ENCODE measurements around the gene POLE2. TPM values are rescaled to one million over a fixed set of nuclear protein-coding genes. Genes with fewer than 3 reads are reported as not detected.
A peak's percentile ranks its signal among the peaks of the same experiment; 100 is the strongest.

POLE2 gene
- total and polyA plus RNA-seq, 2 of the 13 experiments (the other 11 are each of a cell fraction or from before 2014, with no cell fraction given): 16.6 to 37.0 TPM

DNA sequence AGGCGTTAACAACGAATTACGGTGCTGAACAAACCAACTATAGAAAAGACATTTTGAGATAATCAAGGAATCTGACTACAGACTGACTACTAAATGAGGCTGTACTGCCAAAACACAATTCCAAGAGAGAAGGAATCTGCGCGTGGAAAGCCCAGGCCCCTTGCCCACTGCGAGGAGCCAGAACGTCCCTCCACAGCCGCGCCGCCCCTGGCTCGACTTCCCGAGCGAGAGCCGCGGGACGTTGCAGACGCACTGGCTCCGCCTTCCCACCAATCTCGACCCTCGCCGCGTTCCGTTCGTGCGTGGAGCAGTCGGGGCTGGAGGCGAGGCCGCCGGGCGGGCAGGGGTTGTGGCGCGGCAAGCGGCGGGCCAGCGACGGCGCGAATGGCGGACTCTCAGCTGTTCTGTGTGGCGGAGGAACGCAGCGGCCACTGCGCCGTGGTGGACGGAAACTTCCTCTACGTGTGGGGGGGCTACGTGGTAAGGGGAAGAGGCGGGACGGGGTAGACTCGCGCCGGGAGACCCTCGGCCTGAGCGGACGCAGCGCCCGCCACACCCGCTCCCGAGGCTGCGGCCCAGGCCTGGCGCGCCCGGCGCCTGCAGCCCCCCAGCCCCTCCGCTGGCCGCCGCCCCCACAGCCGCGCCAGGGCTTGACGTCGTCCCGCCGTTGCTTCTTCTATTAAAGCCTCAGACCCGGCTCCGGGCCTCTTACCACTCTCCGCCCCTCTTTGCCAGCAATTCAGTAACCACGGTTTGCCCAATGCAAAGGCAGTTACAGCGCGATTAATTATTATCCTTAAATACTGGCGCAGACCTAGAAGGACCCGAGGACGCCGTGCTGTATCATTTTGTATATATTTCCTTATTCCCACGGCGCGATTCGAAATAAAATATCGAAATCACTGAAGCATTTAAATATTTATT is 5.1 kb upstream of the POLE2 start, which contains the start of gene KLHDC1 (continued):
- TF ChIP-seq ZNF484 (CRISPR knock-in tag; IDR thresholded peaks at IDR 0.05; ENCODE audit: borderline replicate concordance, low read depth) (no peak), KDM2A (CRISPR knock-in tag; IDR thresholded peaks at IDR 0.05; ENCODE audit: borderline replicate concordance, low read depth) (peak; percentile 90; the same call in 1 of the 2 replicates), SALL1 (CRISPR knock-in tag; IDR thresholded peaks at IDR 0.05) (peak; percentile 96), ZNF646 (CRISPR knock-in tag; IDR thresholded peaks at IDR 0.05) (no peak), ZNF563 (CRISPR knock-in tag; IDR thresholded peaks at IDR 0.05) (peak; percentile 43; the same call in 1 of the 2 replicates), SATB2 (CRISPR knock-in tag; IDR thresholded peaks at IDR 0.05) (no peak), ZNF383 (CRISPR knock-in tag; IDR thresholded peaks at IDR 0.05; ENCODE audit: borderline replicate concordance) (no peak), KAT2B (IDR thresholded peaks at IDR 0.05; ENCODE audit: borderline replicate concordance, low read depth, low read length) (no peak), ZC3H4 (CRISPR knock-in tag; IDR thresholded peaks at IDR 0.05; ENCODE audit: borderline replicate concordance) (no peak), U2AF2 (IDR thresholded peaks at IDR 0.05; ENCODE audit: low read depth, low read length) (no peak), ZNF569 (CRISPR knock-in tag; IDR thresholded peaks at IDR 0.05; ENCODE audit: borderline replicate concordance) (no peak), ZSCAN30 (CRISPR knock-in tag; IDR thresholded peaks at IDR 0.05) (no peak), SP5 (CRISPR knock-in tag; IDR thresholded peaks at IDR 0.05; ENCODE audit: borderline replicate concordance, low read depth) (no peak), NFE2L1 (CRISPR knock-in tag; IDR thresholded peaks at IDR 0.05; ENCODE audit: borderline replicate concordance) (no peak), RFX1 (IDR thresholded peaks at IDR 0.05) (no peak), PATZ1 (CRISPR knock-in tag; IDR thresholded peaks at IDR 0.05) (peak; percentile 48; the same call in 1 of the 2 replicates), ZFP90 (CRISPR knock-in tag; IDR thresholded peaks at IDR 0.05; ENCODE audit: borderline replicate concordance) (peak; percentile 43; the same call in 1 of the 2 replicates)
